Muscle layer of colon (tissue), 2 donors: ENCODE results near the gene EXOC5.
"Not testable (repeated sequence)": the region's sequence is repeated elsewhere in the genome, so short reads cannot be mapped to it uniquely, and the experiment has no call there.

Experiments used
- H3K27ac ChIP-seq: one replicate; pipeline ENCODE4 v1.7.0; 2013; ENCODE audit warnings: low read depth, mild to moderate bottlenecking, low read length, moderate library complexity
- H3K27me3 ChIP-seq, 2 donors: one replicate each; pipeline ENCODE4 v1.7.0; 2013; ENCODE audit warnings: low read length in 2 of 2, mild to moderate bottlenecking in 2 of 2; ENCODE audit not compliant: insufficient read depth in 2 of 2, control insufficient read depth in 1 of 2
- H3K36me3 ChIP-seq: one replicate; pipeline ENCODE4 v1.7.0; 2013; ENCODE audit warnings: mild to moderate bottlenecking, low read length; ENCODE audit not compliant: insufficient read depth
- H3K4me1 ChIP-seq: one replicate; pipeline ENCODE4 v1.7.0; 2013; ENCODE audit warnings: mild to moderate bottlenecking, low read length; ENCODE audit not compliant: insufficient read depth
- H3K4me3 ChIP-seq, 2 donors: one replicate each; pipeline ENCODE4 v1.7.0; 2013; ENCODE audit warnings: low read length in 2 of 2, low read depth in 1 of 2, mild to moderate bottlenecking in 1 of 2, moderate library complexity in 1 of 2
- H3K9ac ChIP-seq: one replicate; pipeline ENCODE4 v1.7.0; 2013; ENCODE audit warnings: low read length
- H3K9me3 ChIP-seq: one replicate; pipeline ENCODE4 v1.7.0; 2013; ENCODE audit warnings: mild to moderate bottlenecking, low read length
- donor health status: abdominal sarcoma.
- donor health status: Adenocarcinoma of cecum.

Gene EXOC5

GRCh38 chr14:57246933-57247657 is 21.6 kb downstream of the EXOC5 start:
- Histone ChIP-seq H3K36me3 (no peaks in the 10 kb centered on the region), H3K4me1 (no peaks in the 10 kb centered on the region), H3K27ac (no peak overlapping the region), H3K9ac (no peak overlapping the region), H3K27me3 (no peaks in the 10 kb centered on the region), H3K9me3 (no peaks in the 10 kb centered on the region), H3K4me3 (no peak overlapping the region)

GRCh38 chr14:57245941-57246340 is 22.8 kb downstream of the EXOC5 start:
- Histone ChIP-seq H3K4me3 (no peak overlapping the region), H3K9ac (no peak overlapping the region), H3K27ac (no peak overlapping the region), H3K27me3 (no peaks in the 10 kb centered on the region), H3K36me3 (no peaks in the 10 kb centered on the region), H3K4me1 (no peaks in the 10 kb centered on the region), H3K9me3 (no peaks in the 10 kb centered on the region)

GRCh38 chr14:57244106-57244505 is 24.6 kb downstream of the EXOC5 start:
- Histone ChIP-seq H3K4me3 (no peak overlapping the region), H3K27ac (no peak overlapping the region), H3K27me3 (no peaks in the 10 kb centered on the region), H3K36me3 (no peaks in the 10 kb centered on the region), H3K9me3 (no peaks in the 10 kb centered on the region), H3K9ac (no peak overlapping the region), H3K4me1 (no peaks in the 10 kb centered on the region)

- H3K36me3 ChIP-seq: no peaks in the 10 kb centered on the region
- no peaks in the 10 kb centered on the region for H3K9me3 ChIP-seq
- no peaks in the 10 kb centered on the region for H3K4me1 ChIP-seq
- H3K27ac ChIP-seq: no peak overlapping the region
- H3K9ac ChIP-seq: no peak overlapping the region
- no peak overlapping the region for H3K4me3 ChIP-seq
- no peaks in the 10 kb centered on the region for H3K27me3 ChIP-seq
These were observed 25.4 kb downstream of the EXOC5 start for GRCh38 chr14:57243320-57243719.

- H3K27ac ChIP-seq, H3K36me3 ChIP-seq, H3K27me3 ChIP-seq, H3K4me3 ChIP-seq, H3K4me1 ChIP-seq, H3K9me3 ChIP-seq, H3K9ac ChIP-seq: not testable (repeated sequence)
These were observed 28.6 kb downstream of the EXOC5 start for GRCh38 chr14:57240115-57240514.

- H3K36me3 ChIP-seq: peaks cover 28% of the 10 kb centered on the region
These were observed 36.7 kb downstream of the EXOC5 start for GRCh38 chr14:57232006-57232405.

GRCh38 chr14:57228320-57228719 is 40.4 kb downstream of the EXOC5 start:
- H3K27ac ChIP-seq, H3K9me3 ChIP-seq, H3K9ac ChIP-seq, H3K4me1 ChIP-seq, H3K27me3 ChIP-seq, H3K4me3 ChIP-seq: not testable (repeated sequence)
- H3K36me3 ChIP-seq: peaks cover 28% of the 10 kb centered on the region

More at GRCh38 chr14:57232006-57232405, 36.7 kb downstream of the EXOC5 start:
- no peaks in the 10 kb centered on the region for H3K27me3 ChIP-seq
- H3K9ac ChIP-seq: no peak overlapping the region
- H3K4me3 ChIP-seq: no peak overlapping the region
- H3K9me3 ChIP-seq: no peaks in the 10 kb centered on the region
- no peaks in the 10 kb centered on the region for H3K4me1 ChIP-seq
- no peak overlapping the region for H3K27ac ChIP-seq

- Histone ChIP-seq H3K9ac (no peak overlapping the region), H3K36me3 (peaks cover 20% of the 10 kb centered on the region), H3K4me1 (no peaks in the 10 kb centered on the region), H3K4me3 (no peak overlapping the region), H3K9me3 (no peaks in the 10 kb centered on the region), H3K27me3 (no peaks in the 10 kb centered on the region), H3K27ac (no peak overlapping the region)
These were observed 41.6 kb downstream of the EXOC5 start for GRCh38 chr14:57227083-57227482.

GRCh38 chr14:57221931-57222330 is 46.8 kb downstream of the EXOC5 start:
- Histone ChIP-seq H3K4me1 (no peaks in the 10 kb centered on the region), H3K4me3 (no peak overlapping the region), H3K27me3 (no peaks in the 10 kb centered on the region), H3K9me3 (no peaks in the 10 kb centered on the region), H3K27ac (no peak overlapping the region), H3K9ac (no peak overlapping the region), H3K36me3 (peaks cover 10% of the 10 kb centered on the region)

- H3K9me3 ChIP-seq: no peaks in the 10 kb centered on the region
- no peak overlapping the region for H3K27ac ChIP-seq
- peaks cover 37% of the 10 kb centered on the region for H3K36me3 ChIP-seq
- no peaks in the 10 kb centered on the region for H3K4me1 ChIP-seq
- H3K27me3 ChIP-seq: no peaks in the 10 kb centered on the region
- H3K4me3 ChIP-seq: no peak overlapping the region
- H3K9ac ChIP-seq: no peak overlapping the region
These were observed 55.8 kb downstream of the EXOC5 start for GRCh38 chr14:57212919-57213318.

- Histone ChIP-seq H3K36me3 (peaks cover 26% of the 10 kb centered on the region), H3K9me3 (no peaks in the 10 kb centered on the region), H3K27me3 (no peaks in the 10 kb centered on the region), H3K9ac (no peak overlapping the region), H3K4me3 (no peak overlapping the region), H3K27ac (no peak overlapping the region), H3K4me1 (no peaks in the 10 kb centered on the region)
These were observed 59.1 kb downstream of the EXOC5 start for GRCh38 chr14:57209561-57209960.

- Histone ChIP-seq H3K36me3 (peaks cover 12% of the 10 kb centered on the region), H3K27me3 (no peaks in the 10 kb centered on the region), H3K27ac (no peak overlapping the region), H3K9ac (no peak overlapping the region), H3K4me3 (no peak overlapping the region), H3K9me3 (no peaks in the 10 kb centered on the region), H3K4me1 (no peaks in the 10 kb centered on the region)
These were observed 62.8 kb downstream of the EXOC5 start for GRCh38 chr14:57205938-57206337.
